Measurements from ENCODE around the gene EN1. TPM values are rescaled to one million over a fixed set of nuclear protein-coding genes. Genes with fewer than 3 reads are reported as not detected.

Gene EN1
- total RNA-seq, 4 donors from 2014 or later = 7.3 to 16.7 (median 11.8) TPM

GRCh38 chr2:118822015-118822414 lies 25.4 kb downstream of the EN1 start:
- no peak for DNase-seq (ENCODE audit: low spot score in 2 of 2)
- H3K27me3 ChIP-seq = peaks cover 4% of the 10 kb centered on the region
- H3K36me3 ChIP-seq = no peaks in the 10 kb centered on the region

GRCh38 chr2:118817469-118817868 lies 30.0 kb downstream of the EN1 start:
- Histone ChIP-seq H3K4me3 (no peak overlapping the region), H3K9me3 (no peaks in the 10 kb centered on the region), H3K27me3 (peaks cover 2% of the 10 kb centered on the region), H3K27ac (no peak overlapping the region), H3K36me3 (no peaks in the 10 kb centered on the region), H3K4me1 (no peaks in the 10 kb centered on the region)
- TF ChIP-seq CTCF (IDR thresholded peaks at IDR 0.05) = no peak
- no peak for TF ChIP-seq EP300 (IDR thresholded peaks at IDR 0.05)
- TF ChIP-seq POLR2AphosphoS5 (IDR thresholded peaks at IDR 0.05) = no peak
- no peak for TF ChIP-seq POLR2A (IDR thresholded peaks at IDR 0.05)
- WGBS = 83% methylated on average over 4 of the region's 4 CpGs
- peak; percentile 8 to 25 for DNase-seq (ENCODE audit: low spot score in 2 of 2)

More at GRCh38 chr2:118822015-118822414, 25.4 kb downstream of the EN1 start:
- Histone ChIP-seq H3K4me3 (no peak overlapping the region), H3K4me1 (no peaks in the 10 kb centered on the region), H3K9me3 (no peaks in the 10 kb centered on the region), H3K27ac (no peak overlapping the region)
- 53% methylated on average over 5 of the region's 5 CpGs for WGBS
- no peak for TF ChIP-seq EP300 (IDR thresholded peaks at IDR 0.05)

- H3K27me3 ChIP-seq = peaks cover 2% of the 10 kb centered on the region
- TF ChIP-seq POLR2AphosphoS5 (IDR thresholded peaks at IDR 0.05) (no peak), CTCF (IDR thresholded peaks at IDR 0.05) (no peak), POLR2A (IDR thresholded peaks at IDR 0.05) (no peak), EP300 (IDR thresholded peaks at IDR 0.05) (no peak)
- 92% methylated on average over 4 of the region's 4 CpGs for WGBS
- no peak for DNase-seq (ENCODE audit: low spot score in 2 of 2)
- no peaks in the 10 kb centered on the region for H3K9me3 ChIP-seq
- no peak overlapping the region for H3K4me3 ChIP-seq
- no peak overlapping the region for H3K27ac ChIP-seq
- no peaks in the 10 kb centered on the region for H3K4me1 ChIP-seq
- no peaks in the 10 kb centered on the region for H3K36me3 ChIP-seq
Measured at GRCh38 chr2:118816669-118817068, 30.8 kb downstream of the EN1 start.

- DNase-seq (ENCODE audit: low spot score in 2 of 2) = peak; percentile 39 to 69
- 88% methylated on average over 4 of the region's 4 CpGs for WGBS
- Histone ChIP-seq H3K27me3 (peaks cover 2% of the 10 kb centered on the region), H3K4me3 (no peak overlapping the region), H3K36me3 (no peaks in the 10 kb centered on the region), H3K9me3 (no peaks in the 10 kb centered on the region), H3K4me1 (no peaks in the 10 kb centered on the region), H3K27ac (no peak overlapping the region)
- no peak for TF ChIP-seq POLR2A (IDR thresholded peaks at IDR 0.05)
- TF ChIP-seq POLR2AphosphoS5 (IDR thresholded peaks at IDR 0.05) = no peak
- TF ChIP-seq CTCF (IDR thresholded peaks at IDR 0.05) = no peak
- TF ChIP-seq EP300 (IDR thresholded peaks at IDR 0.05) = no peak
Measured at GRCh38 chr2:118815731-118816130, 31.7 kb downstream of the EN1 start.

- H3K4me1 ChIP-seq = no peaks in the 10 kb centered on the region
- DNase-seq (ENCODE audit: low spot score in 2 of 2) = peak in 1 of 2 donors; percentile 7
- H3K9me3 ChIP-seq = no peaks in the 10 kb centered on the region
- WGBS = 88% methylated on average over 7 of the region's 7 CpGs
- no peaks in the 10 kb centered on the region for H3K36me3 ChIP-seq
- H3K27ac ChIP-seq = no peak overlapping the region
- H3K27me3 ChIP-seq = peaks cover 2% of the 10 kb centered on the region
- TF ChIP-seq EP300 (IDR thresholded peaks at IDR 0.05) = no peak
- TF ChIP-seq CTCF (IDR thresholded peaks at IDR 0.05) = no peak
- TF ChIP-seq POLR2AphosphoS5 (IDR thresholded peaks at IDR 0.05) = no peak
- TF ChIP-seq POLR2A (IDR thresholded peaks at IDR 0.05) = no peak
- no peak overlapping the region for H3K4me3 ChIP-seq
Measured at GRCh38 chr2:118815314-118815713, 32.1 kb downstream of the EN1 start.

- no peak overlapping the region for H3K4me3 ChIP-seq
- H3K27me3 ChIP-seq = peaks cover 2% of the 10 kb centered on the region
- H3K36me3 ChIP-seq = no peaks in the 10 kb centered on the region
- peak; percentile 50 to 66 for DNase-seq (ENCODE audit: low spot score in 2 of 2)
- no peaks in the 10 kb centered on the region for H3K4me1 ChIP-seq
- no peak overlapping the region for H3K27ac ChIP-seq
- TF ChIP-seq POLR2A (IDR thresholded peaks at IDR 0.05) = no peak
- no peak for TF ChIP-seq POLR2AphosphoS5 (IDR thresholded peaks at IDR 0.05)
- no peak for TF ChIP-seq CTCF (IDR thresholded peaks at IDR 0.05)
- TF ChIP-seq EP300 (IDR thresholded peaks at IDR 0.05) = no peak
- no peaks in the 10 kb centered on the region for H3K9me3 ChIP-seq
- WGBS = 73% methylated on average over 3 of the region's 3 CpGs
Measured at GRCh38 chr2:118814368-118814767, 33.1 kb downstream of the EN1 start.
